T47D (cell line): ENCODE data around the gene SLC25A24.
"Not testable (repeated sequence)": the region's sequence is repeated elsewhere in the genome, so short reads cannot be mapped to it uniquely, and the experiment has no call there.

ENCODE experiments used
- DNase-seq, 2 experiments: peaks; one replicate each; pipeline versions ENCODE4 v3.0.0 to v3.0.0-alpha.2; 2011 to 2012; ENCODE audit warnings: low read depth in 1 of 2, low spot score in 1 of 2
- JUND ChIP-seq: IDR thresholded peaks from 2 replicates; pipeline ENCODE4 v1.6.1; 2012; ENCODE audit warnings: low read depth
- in situ Hi-C: cut with HindIII; loops from 2 replicates; pipeline ENCODE4 v1.10.0; 2016; ENCODE audit warnings: low sequenced_read_pairs, low pct_unique_long_range_greater_than_20kb

The SLC25A24 gene

DNA sequence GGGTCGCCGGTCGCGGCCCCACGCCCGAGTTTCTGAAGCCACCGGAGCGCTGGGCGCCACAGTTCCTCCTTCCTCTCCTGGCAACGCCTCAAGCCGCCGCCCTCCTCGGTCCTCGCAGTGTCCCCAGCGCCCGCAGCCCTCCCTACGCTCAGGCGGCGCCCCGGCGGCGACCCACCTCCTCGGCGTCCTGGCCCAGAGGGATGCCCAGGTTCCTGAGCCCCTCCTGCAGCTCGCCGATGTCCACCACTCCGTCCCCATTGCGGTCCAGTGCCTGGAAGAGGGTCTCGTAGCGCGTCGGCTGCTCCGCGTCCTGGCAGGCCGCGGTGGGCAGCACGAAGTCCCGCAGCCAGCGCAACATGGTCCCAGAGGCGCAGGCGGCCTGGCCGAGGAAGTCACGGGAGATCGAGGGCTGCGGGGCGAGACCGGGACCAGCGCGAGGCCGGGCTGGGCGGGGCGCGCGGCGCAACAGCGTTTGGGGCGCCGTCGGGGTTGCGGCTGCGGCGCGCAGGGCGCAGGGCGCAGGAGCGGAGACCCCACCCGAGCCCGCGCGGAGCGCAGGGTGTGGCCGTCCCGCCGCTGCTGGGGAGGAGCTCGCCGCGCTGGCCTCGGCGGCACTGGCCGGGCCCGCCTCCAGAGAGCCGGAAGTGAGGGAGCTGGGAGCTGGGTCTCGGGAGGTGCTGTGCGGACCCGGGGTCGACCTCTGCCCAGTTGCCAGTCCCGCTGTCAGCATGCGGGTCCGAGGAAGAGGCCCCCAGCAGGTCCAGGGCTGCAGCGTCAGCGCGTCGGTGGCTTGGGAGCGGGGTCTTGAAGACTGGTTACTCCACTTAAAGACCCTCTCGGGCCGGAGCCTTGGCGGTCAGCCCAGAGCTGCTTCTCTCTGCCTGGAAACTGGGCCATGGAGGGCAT, at the start of gene SLC25A24:
TSS of gene SLC25A24 (minus strand) at position 563 of the 906 bp plus-strand sequence. CDS start at position 358, 205 bp downstream.
- DNase-seq: peak; percentile 69 to 81

GRCh38 chr1:108243976-108244375, 43.8 kb upstream of the SLC25A24 start, which contains the start of gene NBPF4:
Gene NBPF4 (minus strand): TSS chr1:108244076. CDS start chr1:108243761, 315 bp downstream.
- in situ Hi-C loops, DNase-seq: not testable (repeated sequence)

More for the DNA sequence above, at the start of gene SLC25A24:
- no peak for TF ChIP-seq JUND
- in situ Hi-C loops: no loop called here

DNA sequence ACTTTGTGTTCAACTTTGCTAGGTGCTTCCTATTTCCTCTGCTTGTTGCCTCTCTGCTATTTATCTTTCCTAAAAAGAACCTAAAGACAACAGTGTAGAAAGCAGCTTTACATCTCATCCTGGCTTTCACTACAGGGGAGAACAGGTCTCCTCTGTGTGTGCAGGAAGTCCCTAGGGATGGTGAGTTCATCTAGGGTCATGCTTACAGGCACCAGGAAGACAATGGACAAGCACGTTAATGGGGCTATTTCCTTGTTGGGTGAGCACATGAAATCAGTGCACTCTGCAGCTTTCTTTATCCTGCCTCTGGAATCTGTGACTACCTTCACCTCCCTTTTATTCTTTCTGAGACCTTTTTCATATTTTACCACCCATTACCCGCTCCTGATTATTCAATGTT, 39.3 kb upstream of the SLC25A24 start:
- in situ Hi-C loops, DNase-seq: not testable (repeated sequence)

DNA sequence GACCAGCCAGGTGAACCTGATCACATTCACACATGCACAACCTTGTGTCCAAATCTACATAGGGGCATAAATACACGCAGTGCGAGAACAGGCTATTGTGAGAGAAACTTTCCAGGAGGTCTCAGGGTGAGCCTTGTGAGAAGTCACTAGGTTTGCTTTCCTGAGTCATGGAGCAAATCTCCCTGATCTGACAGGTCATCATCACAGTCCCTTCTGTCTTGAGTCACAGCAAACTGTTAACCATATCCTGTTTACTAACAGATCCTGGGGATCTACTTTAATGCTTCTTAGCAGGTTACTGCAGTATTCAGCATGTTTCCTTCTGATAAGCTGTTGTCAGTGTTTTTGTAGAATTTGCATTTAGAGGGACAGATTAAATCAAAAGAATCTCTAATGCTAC, 35.2 kb upstream of the SLC25A24 start:
- DNase-seq, in situ Hi-C loops: not testable (repeated sequence)

GRCh38 chr1:108232183-108232582, 32.0 kb upstream of the SLC25A24 start:
- in situ Hi-C loops, DNase-seq: not testable (repeated sequence)

DNA sequence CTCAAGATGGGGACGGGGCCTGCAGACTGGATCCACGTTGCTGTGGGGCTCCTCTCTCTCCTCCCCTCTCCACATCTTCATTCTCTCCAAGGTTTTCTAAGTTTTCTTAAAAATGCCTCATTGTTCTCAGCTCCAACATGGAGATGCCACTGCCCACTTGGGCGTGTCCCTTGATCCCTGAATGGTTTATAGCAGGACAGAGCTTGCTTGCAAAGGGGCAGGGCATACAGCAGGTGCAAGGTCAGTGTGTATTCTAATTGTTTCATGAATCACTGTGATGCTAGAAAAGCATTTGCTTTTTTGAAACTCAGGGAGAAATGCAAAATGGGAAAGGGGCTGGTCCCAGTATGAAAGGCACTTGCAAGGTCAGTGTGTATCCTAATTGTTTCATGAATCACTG, 29.8 kb upstream of the SLC25A24 start:
- DNase-seq, in situ Hi-C loops: not testable (repeated sequence)

GRCh38 chr1:108227772-108228171, 27.6 kb upstream of the SLC25A24 start:
- in situ Hi-C loops, DNase-seq: not testable (repeated sequence)

GRCh38 chr1:108226855-108227254, 26.7 kb upstream of the SLC25A24 start:
- in situ Hi-C loops, DNase-seq: not testable (repeated sequence)

GRCh38 chr1:108223226-108223625, 23.1 kb upstream of the SLC25A24 start:
- in situ Hi-C loops, DNase-seq: not testable (repeated sequence)

DNA sequence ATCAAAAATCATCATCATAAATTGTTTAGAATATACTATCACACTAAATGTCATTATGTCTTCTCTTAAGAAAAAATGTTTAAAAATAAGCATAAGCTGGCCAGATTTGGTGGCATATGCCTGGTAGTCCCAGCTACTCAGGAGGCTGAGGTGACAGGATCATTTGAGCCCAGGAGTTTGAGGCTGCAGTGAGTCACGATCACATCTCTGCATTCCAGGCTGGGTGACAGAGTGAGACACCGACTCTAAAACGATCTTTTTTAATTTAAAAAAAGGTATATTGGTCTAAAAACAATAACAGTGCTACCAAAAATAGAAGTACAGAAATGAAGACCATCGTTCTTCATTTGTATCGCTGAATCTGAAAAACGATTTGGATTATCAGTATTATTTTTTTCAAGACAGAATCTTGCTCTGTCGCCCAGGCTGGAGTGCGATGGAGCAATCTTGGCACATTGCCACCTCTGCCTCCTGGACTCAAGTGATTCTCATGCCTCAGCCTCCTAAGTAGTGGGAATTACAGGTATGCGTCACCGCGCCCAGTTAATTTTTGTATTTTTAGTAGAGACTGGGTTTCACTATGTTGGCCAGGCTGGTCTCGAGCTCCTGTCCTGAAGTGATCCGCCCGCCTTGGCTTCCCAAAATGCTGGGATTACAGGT, 17.5 kb upstream of the SLC25A24 start:
- DNase-seq, in situ Hi-C loops: not testable (repeated sequence)

DNA sequence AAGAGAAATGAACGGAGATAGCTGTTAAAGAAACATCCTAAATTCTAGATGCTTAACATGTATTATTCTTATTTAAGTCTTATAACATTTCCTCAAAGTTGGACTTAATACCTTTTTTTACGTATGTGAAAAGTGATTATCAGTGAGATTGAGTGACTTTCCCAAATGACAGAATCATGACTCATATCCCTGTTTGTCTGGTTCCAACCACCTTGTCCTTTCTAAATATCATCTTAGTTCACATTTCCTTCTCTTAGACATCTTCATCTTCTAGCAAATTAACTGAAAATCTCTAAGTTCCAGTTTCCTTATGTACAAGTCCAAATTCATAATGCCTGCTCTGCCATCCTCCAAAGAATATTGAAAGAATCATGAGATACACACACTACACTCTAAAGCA, 16.9 kb upstream of the SLC25A24 start:
- in situ Hi-C loops, DNase-seq: not testable (repeated sequence)

- DNase-seq, in situ Hi-C loops: not testable (repeated sequence)
These were observed 16.1 kb upstream of the SLC25A24 start for GRCh38 chr1:108216028-108216890.

GRCh38 chr1:108214641-108215465, 14.7 kb upstream of the SLC25A24 start:
- DNase-seq: peak in 1 of 2 experiments; percentile 29
- in situ Hi-C loops: not testable (repeated sequence)
